Measurements from ENCODE around the gene PPP2R5A. TPM values are rescaled to one million over a fixed set of nuclear protein-coding genes. Genes with fewer than 3 reads are reported as not detected.
A peak's percentile ranks its signal among the peaks of the same experiment; 100 is the strongest.

Gene PPP2R5A
- total RNA-seq, 1 donor from 2014 or later, result 20.6 TPM

GRCh38 chr1:212267460-212267859 is 17.8 kb upstream of the PPP2R5A start:
- Mint-ChIP-seq H3K36me3 (no peaks in the 10 kb centered on the region), H3K27ac (no peak overlapping the region), H3K9me3 (no peaks in the 10 kb centered on the region), H3K27me3 (no peaks in the 10 kb centered on the region), H3K4me1 (ENCODE audit: unreplicated experiment) (no peaks in the 10 kb centered on the region), H3K4me3 (no peak overlapping the region)
- no peak for DNase-seq (ENCODE audit: extremely low spot score, unreplicated experiment)
- no peak for TF ChIP-seq CTCF (conservative IDR thresholded peaks at IDR 0.05)

DNA sequence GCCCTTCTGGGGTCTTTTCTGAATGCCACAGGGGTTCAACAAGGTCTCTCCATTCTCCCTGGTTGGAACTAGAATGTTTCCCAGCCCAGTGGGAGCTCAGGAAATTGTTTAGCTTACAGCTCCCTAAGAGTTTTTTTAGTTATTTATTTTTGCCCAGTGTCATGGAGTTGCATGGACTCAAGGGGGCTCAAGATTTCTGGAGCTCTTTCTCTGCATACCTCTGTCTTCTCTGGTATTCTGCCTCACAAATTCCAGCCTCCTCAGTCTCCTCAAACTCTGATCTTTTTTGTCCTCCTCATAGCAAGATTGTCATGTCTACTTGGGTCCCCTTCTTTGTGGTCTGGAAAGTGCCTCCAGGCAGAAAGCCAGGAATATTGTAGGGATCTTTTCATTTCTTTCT is 15.9 kb upstream of the PPP2R5A start:
- TF ChIP-seq CTCF (conservative IDR thresholded peaks at IDR 0.05), result peak; percentile 39
- Mint-ChIP-seq H3K27ac (no peak overlapping the region), H3K36me3 (no peaks in the 10 kb centered on the region), H3K4me1 (ENCODE audit: unreplicated experiment) (no peaks in the 10 kb centered on the region), H3K4me3 (no peak overlapping the region), H3K9me3 (no peaks in the 10 kb centered on the region), H3K27me3 (no peaks in the 10 kb centered on the region)
- DNase-seq (ENCODE audit: extremely low spot score, unreplicated experiment), result no peak

DNA sequence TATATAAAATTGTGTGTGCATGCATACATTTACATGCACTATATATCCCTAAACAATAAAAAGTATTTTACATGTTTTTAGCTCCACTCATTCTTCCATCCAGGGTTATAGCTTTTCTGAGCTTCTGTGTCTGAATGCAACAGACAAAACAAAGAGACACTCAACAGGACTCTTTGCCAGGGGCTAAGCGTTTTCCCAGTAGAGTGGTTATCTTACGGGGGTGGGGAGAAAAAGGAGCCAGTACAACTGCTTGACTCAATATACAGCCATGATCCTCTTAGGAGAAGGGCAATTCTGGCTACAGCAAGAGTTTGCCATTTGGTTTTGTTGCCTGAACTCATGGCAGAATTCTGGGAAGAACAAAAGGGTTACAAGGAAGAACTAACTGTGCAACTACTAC is 14.6 kb upstream of the PPP2R5A start:
- Mint-ChIP-seq H3K9me3 (no peaks in the 10 kb centered on the region), H3K27ac (no peak overlapping the region), H3K36me3 (no peaks in the 10 kb centered on the region), H3K27me3 (no peaks in the 10 kb centered on the region), H3K4me1 (ENCODE audit: unreplicated experiment) (no peaks in the 10 kb centered on the region), H3K4me3 (no peak overlapping the region)
- no peak for TF ChIP-seq CTCF (conservative IDR thresholded peaks at IDR 0.05)
- DNase-seq (ENCODE audit: extremely low spot score, unreplicated experiment), result no peak

DNA sequence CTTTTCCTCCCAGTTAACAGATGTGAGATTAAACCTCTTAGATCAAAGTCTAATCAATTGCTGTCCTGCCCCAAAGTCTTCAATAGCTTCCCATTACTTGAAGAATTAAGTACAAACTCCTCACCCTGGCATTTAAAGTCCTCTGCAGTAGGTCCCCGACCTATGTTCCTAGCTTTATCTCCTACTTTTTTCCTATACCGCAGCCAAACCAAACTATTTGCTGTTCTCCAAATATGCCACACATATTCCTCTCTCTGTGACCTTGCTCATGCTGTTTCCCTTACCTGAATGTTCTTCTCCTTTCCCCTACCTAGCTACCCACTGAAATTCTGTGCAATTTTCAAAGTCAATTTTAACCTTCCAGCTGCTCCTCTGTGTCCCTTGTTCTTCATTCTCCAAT is 14.0 kb upstream of the PPP2R5A start:
- no peak for DNase-seq (ENCODE audit: extremely low spot score, unreplicated experiment)
- no peak overlapping the region for H3K4me3 Mint-ChIP-seq
- H3K9me3 Mint-ChIP-seq, result no peaks in the 10 kb centered on the region
- H3K36me3 Mint-ChIP-seq, result no peaks in the 10 kb centered on the region
- no peak for TF ChIP-seq CTCF (conservative IDR thresholded peaks at IDR 0.05)
- no peaks in the 10 kb centered on the region for H3K27me3 Mint-ChIP-seq
- no peaks in the 10 kb centered on the region for H3K4me1 Mint-ChIP-seq (ENCODE audit: unreplicated experiment)
- H3K27ac Mint-ChIP-seq, result no peak overlapping the region

DNA sequence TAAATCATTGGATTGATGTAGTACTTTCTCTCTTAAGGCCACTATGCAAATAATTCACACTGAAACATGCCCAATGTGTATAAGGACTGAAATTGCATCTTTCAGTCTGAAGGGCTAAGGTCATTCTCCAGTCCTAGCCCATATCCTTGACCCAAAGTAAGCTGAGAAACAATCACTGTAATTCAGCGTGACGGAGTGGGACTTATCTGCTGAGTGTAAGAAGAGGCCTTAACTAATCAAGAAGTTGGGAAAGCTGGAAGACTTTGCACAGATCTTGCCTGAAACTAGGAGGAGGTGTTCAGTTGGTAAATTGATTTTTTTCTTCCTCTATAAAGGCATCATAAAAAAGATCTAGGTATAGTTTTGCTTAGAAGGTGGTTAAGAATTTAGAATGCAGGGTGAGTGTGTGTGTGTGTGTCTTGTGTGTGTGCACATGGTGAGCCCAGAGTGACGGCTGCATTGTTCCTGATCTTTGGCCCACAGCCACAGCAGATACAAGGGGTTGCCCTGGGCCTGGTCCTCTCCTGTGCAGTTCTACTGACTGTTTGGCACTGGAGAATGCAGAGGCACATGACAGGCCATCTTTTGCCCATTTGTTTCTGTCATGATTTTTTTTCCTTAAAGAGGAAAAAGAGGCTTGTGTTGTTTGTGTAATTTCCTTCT is 13.3 kb upstream of the PPP2R5A start:
- Mint-ChIP-seq H3K9me3 (no peaks in the 10 kb centered on the region), H3K4me1 (ENCODE audit: unreplicated experiment) (no peaks in the 10 kb centered on the region), H3K27ac (no peak overlapping the region), H3K36me3 (no peaks in the 10 kb centered on the region), H3K4me3 (no peak overlapping the region), H3K27me3 (peaks cover 3% of the 10 kb centered on the region)
- DNase-seq (ENCODE audit: extremely low spot score, unreplicated experiment), result no peak
- TF ChIP-seq CTCF (conservative IDR thresholded peaks at IDR 0.05), result no peak

GRCh38 chr1:212281590-212281989 is 3.6 kb upstream of the PPP2R5A start:
- TF ChIP-seq CTCF (conservative IDR thresholded peaks at IDR 0.05), result no peak
- H3K27me3 Mint-ChIP-seq, result peaks cover 5% of the 10 kb centered on the region
- H3K4me3 Mint-ChIP-seq, result peak overlapping the region; percentile 38
- H3K36me3 Mint-ChIP-seq, result no peaks in the 10 kb centered on the region
- H3K9me3 Mint-ChIP-seq, result no peaks in the 10 kb centered on the region
- no peak for DNase-seq (ENCODE audit: extremely low spot score, unreplicated experiment)
- H3K27ac Mint-ChIP-seq, result no peak overlapping the region
- H3K4me1 Mint-ChIP-seq (ENCODE audit: unreplicated experiment), result peaks cover 4% of the 10 kb centered on the region
